ENCODE measurements around the gene ELF2.

The ELF2 gene

GRCh38 chr4:139142087-139142486, 34.9 kb downstream of the ELF2 start:
- H3K4me1 ChIP-seq (ENCODE audit: low read depth, poor library complexity, severe bottlenecking) = peaks cover 55% of the 10 kb centered on the region
- H3K4me3 ChIP-seq (IDR thresholded peaks at IDR 0.05; ENCODE audit: insufficient read depth, low read depth, low read length) = no peak overlapping the region
- no peak overlapping the region for H2AFZ ChIP-seq (ENCODE audit: low read depth)
- no peak overlapping the region for H3K9ac ChIP-seq
- H3K4me2 ChIP-seq = peak overlapping the region; percentile 85
- H3K36me3 ChIP-seq (ENCODE audit: insufficient read depth) = 0 out of 2 replicates have a peak, but pooled peaks cover 6% of the 10 kb centered on the region
- H4K20me1 ChIP-seq (ENCODE audit: insufficient read depth) = no peaks in the 10 kb centered on the region
- TF ChIP-seq CTCF (conservative IDR thresholded peaks at IDR 0.05; ENCODE audit: low read depth, low read length) = no peak
- H3K79me2 ChIP-seq (ENCODE audit: insufficient read depth, low read depth) = peaks cover 83% of the 10 kb centered on the region
- H3K27ac ChIP-seq = peak overlapping the region; percentile 51; the same call in 1 of the 2 replicates
- no peaks in the 10 kb centered on the region for H3K27me3 ChIP-seq (ENCODE audit: insufficient read depth, low read depth)

GRCh38 chr4:139137763-139138162, 39.3 kb downstream of the ELF2 start:
- Histone ChIP-seq H4K20me1 (ENCODE audit: insufficient read depth) (no peaks in the 10 kb centered on the region), H3K79me2 (ENCODE audit: insufficient read depth, low read depth) (peaks cover 39% of the 10 kb centered on the region), H3K4me1 (ENCODE audit: low read depth, poor library complexity, severe bottlenecking) (peaks cover 16% of the 10 kb centered on the region), H3K4me2 (no peak overlapping the region), H3K9ac (no peak overlapping the region), H3K4me3 (IDR thresholded peaks at IDR 0.05; ENCODE audit: insufficient read depth, low read depth, low read length) (no peak overlapping the region), H3K27ac (no peak overlapping the region), H3K36me3 (ENCODE audit: insufficient read depth) (0 out of 2 replicates have a peak, but pooled peaks cover 6% of the 10 kb centered on the region), H3K27me3 (ENCODE audit: insufficient read depth, low read depth) (no peaks in the 10 kb centered on the region), H2AFZ (ENCODE audit: low read depth) (no peak overlapping the region)
- TF ChIP-seq CTCF (conservative IDR thresholded peaks at IDR 0.05; ENCODE audit: low read depth, low read length) = no peak

- H3K79me2 ChIP-seq (ENCODE audit: insufficient read depth, low read depth) = peaks cover 6% of the 10 kb centered on the region; the same call in 1 of the 2 replicates
- no peak for TF ChIP-seq CTCF (conservative IDR thresholded peaks at IDR 0.05; ENCODE audit: low read depth, low read length)
- no peak overlapping the region for H3K4me2 ChIP-seq
Observed at GRCh38 chr4:139134403-139134802, 42.6 kb downstream of the ELF2 start.

GRCh38 chr4:139131209-139131870, 45.7 kb downstream of the ELF2 start:
- H4K20me1 ChIP-seq (ENCODE audit: insufficient read depth) = no peaks in the 10 kb centered on the region
- no peak for TF ChIP-seq CTCF (conservative IDR thresholded peaks at IDR 0.05; ENCODE audit: low read depth, low read length)
- no peak overlapping the region for H3K27ac ChIP-seq
- no peaks in the 10 kb centered on the region for H3K79me2 ChIP-seq (ENCODE audit: insufficient read depth, low read depth)
- no peak overlapping the region for H3K4me3 ChIP-seq (IDR thresholded peaks at IDR 0.05; ENCODE audit: insufficient read depth, low read depth, low read length)
- H3K4me1 ChIP-seq (ENCODE audit: low read depth, poor library complexity, severe bottlenecking) = no peaks in the 10 kb centered on the region
- no peak overlapping the region for H3K9ac ChIP-seq
- no peak overlapping the region for H3K4me2 ChIP-seq
- H3K36me3 ChIP-seq (ENCODE audit: insufficient read depth) = no peaks in the 10 kb centered on the region
- no peak overlapping the region for H2AFZ ChIP-seq (ENCODE audit: low read depth)
- no peaks in the 10 kb centered on the region for H3K27me3 ChIP-seq (ENCODE audit: insufficient read depth, low read depth)

More at GRCh38 chr4:139134403-139134802, 42.6 kb downstream of the ELF2 start:
- Histone ChIP-seq H3K4me3 (IDR thresholded peaks at IDR 0.05; ENCODE audit: insufficient read depth, low read depth, low read length) (no peak overlapping the region), H2AFZ (ENCODE audit: low read depth) (no peak overlapping the region), H3K4me1 (ENCODE audit: low read depth, poor library complexity, severe bottlenecking) (no peaks in the 10 kb centered on the region), H4K20me1 (ENCODE audit: insufficient read depth) (no peaks in the 10 kb centered on the region), H3K9ac (no peak overlapping the region), H3K27ac (no peak overlapping the region), H3K27me3 (ENCODE audit: insufficient read depth, low read depth) (no peaks in the 10 kb centered on the region), H3K36me3 (ENCODE audit: insufficient read depth) (0 out of 2 replicates have a peak, but pooled peaks cover 6% of the 10 kb centered on the region)

Measured in KMS-11 (cell line).